ENCODE measurements around the gene LLGL1.

DNA sequence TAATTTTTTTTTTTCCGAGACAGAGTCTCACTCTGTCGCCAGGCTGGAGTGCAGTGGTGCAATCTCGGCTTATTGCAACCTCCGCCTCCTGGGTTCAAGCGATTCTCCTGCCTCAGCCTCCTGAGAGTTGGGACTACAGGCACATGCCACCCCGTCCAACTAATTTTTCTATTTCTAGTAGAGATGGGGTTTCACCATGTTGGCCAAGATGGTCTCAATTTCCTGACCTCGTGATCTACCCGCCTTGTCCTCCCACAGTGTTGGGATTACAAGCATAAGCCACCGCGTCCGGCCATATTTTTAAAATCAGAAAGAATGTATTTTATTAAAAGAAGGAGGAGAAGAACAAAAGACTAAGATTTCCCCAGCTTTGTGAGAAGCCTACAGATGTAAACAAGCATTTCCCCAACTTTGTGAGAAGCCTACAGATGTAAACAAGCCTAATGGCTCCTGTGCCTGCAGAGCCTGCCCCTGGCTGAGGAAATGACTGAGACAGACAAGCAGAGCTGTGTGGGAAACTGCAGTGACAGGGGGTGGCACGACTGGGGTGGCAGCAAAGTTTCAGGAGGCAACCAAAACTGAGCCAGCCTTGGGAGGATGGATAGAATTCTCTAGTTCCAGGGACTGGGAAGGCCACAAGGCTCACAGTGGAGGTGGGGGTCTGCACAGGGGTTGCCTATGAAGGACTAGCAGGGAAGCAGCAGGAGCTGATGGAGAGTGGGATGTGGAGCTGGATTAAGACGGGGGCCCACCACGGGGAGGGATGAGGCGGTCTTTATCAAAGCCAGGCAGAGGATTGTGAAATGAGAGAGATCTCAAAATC is 66.5 kb downstream of the LLGL1 start:
- TF ChIP-seq, protein P1, sequence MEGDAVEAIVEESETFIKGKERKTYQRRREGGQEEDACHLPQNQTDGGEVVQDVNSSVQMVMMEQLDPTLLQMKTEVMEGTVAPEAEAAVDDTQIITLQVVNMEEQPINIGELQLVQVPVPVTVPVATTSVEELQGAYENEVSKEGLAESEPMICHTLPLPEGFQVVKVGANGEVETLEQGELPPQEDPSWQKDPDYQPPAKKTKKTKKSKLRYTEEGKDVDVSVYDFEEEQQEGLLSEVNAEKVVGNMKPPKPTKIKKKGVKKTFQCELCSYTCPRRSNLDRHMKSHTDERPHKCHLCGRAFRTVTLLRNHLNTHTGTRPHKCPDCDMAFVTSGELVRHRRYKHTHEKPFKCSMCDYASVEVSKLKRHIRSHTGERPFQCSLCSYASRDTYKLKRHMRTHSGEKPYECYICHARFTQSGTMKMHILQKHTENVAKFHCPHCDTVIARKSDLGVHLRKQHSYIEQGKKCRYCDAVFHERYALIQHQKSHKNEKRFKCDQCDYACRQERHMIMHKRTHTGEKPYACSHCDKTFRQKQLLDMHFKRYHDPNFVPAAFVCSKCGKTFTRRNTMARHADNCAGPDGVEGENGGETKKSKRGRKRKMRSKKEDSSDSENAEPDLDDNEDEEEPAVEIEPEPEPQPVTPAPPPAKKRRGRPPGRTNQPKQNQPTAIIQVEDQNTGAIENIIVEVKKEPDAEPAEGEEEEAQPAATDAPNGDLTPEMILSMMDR (conservative IDR thresholded peaks at IDR 0.05 in 1 of 2, IDR thresholded peaks at IDR 0.05 in 1 of 2; ENCODE audit: low read depth in 1 of 2, low read length in 2 of 2), result no peak
- TF ChIP-seq EZH2 (IDR thresholded peaks at IDR 0.05; ENCODE audit: low read length, missing control alignments), result no peak

All from fibroblast of lung (primary cell).